ENCODE results near the gene SH3D21. TPM values are rescaled to one million over a fixed set of nuclear protein-coding genes. Genes with fewer than 3 reads are reported as not detected.
A peak's percentile ranks its signal among the peaks of the same experiment; 100 is the strongest.

SH3D21 gene
- total RNA-seq, 1 donor from 2014 or later, result 9.8 TPM

GRCh38 chr1:36324353-36324703 is 18.2 kb downstream of the SH3D21 start:
- intact Hi-C loops (cut with DNase I), result no loop called here
- ATAC-seq (no peak), DNase-seq (ENCODE audit: low spot score) (no peak)

GRCh38 chr1:36326499-36326898 is 20.3 kb downstream of the SH3D21 start:
- DNase-seq (ENCODE audit: low spot score) (no peak), ATAC-seq (no peak)
- intact Hi-C loops (cut with DNase I), result no loop called here

GRCh38 chr1:36327421-36328087 is 21.4 kb downstream of the SH3D21 start:
- intact Hi-C loops (cut with DNase I), result no loop called here
- no peak for ATAC-seq
- no peak for DNase-seq (ENCODE audit: low spot score)

GRCh38 chr1:36328088-36328480 is 21.9 kb downstream of the SH3D21 start:
- ATAC-seq (no peak), DNase-seq (ENCODE audit: low spot score) (no peak)
- intact Hi-C loops (cut with DNase I), result no loop called here

- ATAC-seq, result peak; percentile 54
Measured at GRCh38 chr1:36328713-36329112, 22.5 kb downstream of the SH3D21 start.

GRCh38 chr1:36329817-36330216 is 23.6 kb downstream of the SH3D21 start:
- intact Hi-C loops (cut with DNase I), result loop anchor here (5.0 kb wide), 1 partner anchor 803 kb away; no protein-coding TSS in a partner anchor
- ATAC-seq (no peak), DNase-seq (ENCODE audit: low spot score) (no peak)

More at GRCh38 chr1:36328713-36329112, 22.5 kb downstream of the SH3D21 start:
- intact Hi-C loops (cut with DNase I), result no loop called here
- no peak for DNase-seq (ENCODE audit: low spot score)

- ATAC-seq (no peak), DNase-seq (ENCODE audit: low spot score) (no peak)
- intact Hi-C loops (cut with DNase I), result loop anchor here (5.0 kb wide), 1 partner anchor 804 kb away; no protein-coding TSS in a partner anchor
Measured at GRCh38 chr1:36330940-36331339, 24.8 kb downstream of the SH3D21 start.

- DNase-seq (ENCODE audit: low spot score) (no peak), ATAC-seq (no peak)
- intact Hi-C loops (cut with DNase I), result no loop called here
Measured at GRCh38 chr1:36337830-36338229, 31.7 kb downstream of the SH3D21 start.

GRCh38 chr1:36339215-36339614 is 33.0 kb downstream of the SH3D21 start:
- intact Hi-C loops (cut with DNase I), result no loop called here
- ATAC-seq, result no peak
- no peak for DNase-seq (ENCODE audit: low spot score)

- intact Hi-C loops (cut with DNase I), result loop anchor here (5.0 kb wide), 1 partner anchor 83 kb away; no protein-coding TSS in a partner anchor
- DNase-seq (ENCODE audit: low spot score) (no peak), ATAC-seq (no peak)
Measured at GRCh38 chr1:36339615-36340014, 33.4 kb downstream of the SH3D21 start.

- ATAC-seq (no peak), DNase-seq (ENCODE audit: low spot score) (no peak)
- intact Hi-C loops (cut with DNase I), result loop anchor here (5.0 kb wide), 1 partner anchor 81 kb away; no protein-coding TSS in a partner anchor
Measured at GRCh38 chr1:36341626-36342320, 35.6 kb downstream of the SH3D21 start.

- intact Hi-C loops (cut with DNase I), result loop anchor here (5.0 kb wide), 1 partner anchor 80 kb away; no protein-coding TSS in a partner anchor
- no peak for DNase-seq (ENCODE audit: low spot score)
- ATAC-seq, result peak; percentile 82
Measured at GRCh38 chr1:36342426-36343185, 36.4 kb downstream of the SH3D21 start.

- intact Hi-C loops (cut with DNase I), result loop anchor here (5.0 kb wide), 1 partner anchor 78 kb away; no protein-coding TSS in a partner anchor
- DNase-seq (ENCODE audit: low spot score) (no peak), ATAC-seq (peak; percentile 11)
Measured at GRCh38 chr1:36343651-36344394, 37.7 kb downstream of the SH3D21 start.

- intact Hi-C loops (cut with DNase I), result loop anchor here (5.0 kb wide), 1 partner anchor 78 kb away; no protein-coding TSS in a partner anchor
- ATAC-seq (no peak), DNase-seq (ENCODE audit: low spot score) (no peak)
Measured at GRCh38 chr1:36344395-36344680, 38.2 kb downstream of the SH3D21 start.

GRCh38 chr1:36345353-36345752 is 39.2 kb downstream of the SH3D21 start:
- DNase-seq (ENCODE audit: low spot score), result no peak
- ATAC-seq, result no peak
- intact Hi-C loops (cut with DNase I), result no loop called here

- ATAC-seq (no peak), DNase-seq (ENCODE audit: low spot score) (no peak)
- intact Hi-C loops (cut with DNase I), result no loop called here
Measured at GRCh38 chr1:36346741-36347370, 40.7 kb downstream of the SH3D21 start.

- no peak for ATAC-seq
- intact Hi-C loops (cut with DNase I), result no loop called here
Measured at GRCh38 chr1:36349241-36349671, 43.1 kb downstream of the SH3D21 start.

GRCh38 chr1:36349839-36350238 is 43.7 kb downstream of the SH3D21 start:
- DNase-seq (ENCODE audit: low spot score), result no peak
- ATAC-seq, result peak; percentile 39
- intact Hi-C loops (cut with DNase I), result no loop called here

More at GRCh38 chr1:36349241-36349671, 43.1 kb downstream of the SH3D21 start:
- DNase-seq (ENCODE audit: low spot score), result no peak

Measured in sciatic nerve (tissue), 2 donors.